H9 (cell line): ENCODE measurements around the gene BTBD17. TPM values are rescaled to one million over a fixed set of nuclear protein-coding genes. Genes with fewer than 3 reads are reported as not detected.
A peak's percentile ranks its signal among the peaks of the same experiment; 100 is the strongest.

Source experiments
- DNase-seq: peaks from one replicate; pipeline ENCODE4 v3.0.0-alpha.2; 2017
- H2AFZ ChIP-seq: one replicate; pipeline ENCODE4 v1.6.1; 2013; ENCODE audit warnings: mild to moderate bottlenecking, low read length, control low read depth, moderate library complexity
- H2AK5ac ChIP-seq: 2 replicates; pipeline ENCODE4 v1.6.1; 2013; ENCODE audit warnings: low read length, control low read depth, mixed read lengths; ENCODE audit not compliant: insufficient read length
- H2BK120ac ChIP-seq: one replicate; pipeline ENCODE4 v1.6.1; 2013; ENCODE audit warnings: low read depth, mild to moderate bottlenecking, low read length, control low read depth, inconsistent platforms; ENCODE audit not compliant: poor library complexity, severe bottlenecking
- H2BK12ac ChIP-seq: 2 replicates; pipeline ENCODE4 v1.6.1; 2013; ENCODE audit warnings: low read length, control low read depth, mixed read lengths, low read depth; ENCODE audit not compliant: insufficient read length
- H2BK15ac ChIP-seq: 2 replicates; pipeline ENCODE4 v1.6.1; 2013; ENCODE audit warnings: low read depth, low read length, control low read depth
- H2BK20ac ChIP-seq: one replicate; pipeline ENCODE4 v1.6.1; 2013; ENCODE audit warnings: low read depth, mild to moderate bottlenecking, low read length, control low read depth, inconsistent platforms; ENCODE audit not compliant: poor library complexity, severe bottlenecking
- H2BK5ac ChIP-seq: 2 replicates; pipeline ENCODE4 v1.6.1; 2013; ENCODE audit warnings: low read length, control low read depth, mixed read lengths; ENCODE audit not compliant: insufficient read length
- H3K14ac ChIP-seq: 2 replicates; pipeline ENCODE4 v1.6.1; 2013; ENCODE audit warnings: low read length, control low read depth; ENCODE audit not compliant: insufficient read depth
- H3K18ac ChIP-seq: 2 replicates; pipeline ENCODE4 v1.6.1; 2013; ENCODE audit warnings: low read depth, mild to moderate bottlenecking, mixed read lengths, low read length, control low read depth; ENCODE audit not compliant: insufficient read length
- H3K23ac ChIP-seq: 2 replicates; pipeline ENCODE4 v1.6.1; 2013; ENCODE audit warnings: low read length, control low read depth, mixed read lengths, low read depth; ENCODE audit not compliant: insufficient read length
- H3K23me2 ChIP-seq: 2 replicates; pipeline ENCODE4 v1.6.1; 2013; ENCODE audit warnings: low read depth, mild to moderate bottlenecking, mixed read lengths, low read length, control low read depth; ENCODE audit not compliant: insufficient read length, poor library complexity, severe bottlenecking
- H3K27ac ChIP-seq: 2 replicates; pipeline ENCODE4 v1.5.1; 2013; ENCODE audit warnings: low read length, control low read depth, mixed read lengths, low read depth; ENCODE audit not compliant: insufficient read length
- H3K27me3 ChIP-seq: 2 replicates; pipeline ENCODE4 v1.6.1; 2013; ENCODE audit warnings: low read length, control low read depth, inconsistent platforms; ENCODE audit not compliant: insufficient read depth
- H3K4ac ChIP-seq: 2 replicates; pipeline ENCODE4 v1.6.1; 2013; ENCODE audit warnings: low read depth, mild to moderate bottlenecking, control low read depth, inconsistent platforms, low read length, moderate library complexity
- H3K4me1 ChIP-seq: 2 replicates; pipeline ENCODE4 v1.6.1; 2013; ENCODE audit warnings: low read length, control low read depth, inconsistent platforms; ENCODE audit not compliant: insufficient read depth
- H3K4me2 ChIP-seq: 2 replicates; pipeline ENCODE4 v1.6.1; 2013; ENCODE audit warnings: low read length, control low read depth, mixed read lengths; ENCODE audit not compliant: insufficient read length, insufficient read depth
- H3K56ac ChIP-seq: 2 replicates; pipeline ENCODE4 v1.6.1; 2013; ENCODE audit warnings: low read depth, mild to moderate bottlenecking, mixed read lengths, low read length, control low read depth; ENCODE audit not compliant: insufficient read length
- H3K79me1 ChIP-seq: 2 replicates; pipeline ENCODE4 v1.6.1; 2013; ENCODE audit warnings: low read depth, mild to moderate bottlenecking, moderate library complexity, low read length, control low read depth, inconsistent platforms; ENCODE audit not compliant: insufficient read depth, poor library complexity, severe bottlenecking
- H3K79me2 ChIP-seq: 2 replicates; pipeline ENCODE4 v1.6.1; 2013; ENCODE audit warnings: low read length, control low read depth, inconsistent platforms; ENCODE audit not compliant: insufficient read depth
- H3K9ac ChIP-seq: 2 replicates; pipeline ENCODE4 v1.6.1; 2013; ENCODE audit warnings: low read length, control low read depth, mixed read lengths; ENCODE audit not compliant: insufficient read length; ENCODE audit errors: extremely low read depth
- H3K9me3 ChIP-seq: one replicate; pipeline ENCODE4 v1.6.1; 2013; ENCODE audit warnings: low read depth, low read length, inconsistent platforms; ENCODE audit not compliant: control insufficient read depth
- H3T11ph ChIP-seq: one replicate; pipeline ENCODE4 v1.6.1; 2013; ENCODE audit warnings: mild to moderate bottlenecking, low read length, control low read depth, inconsistent platforms
- H4K20me1 ChIP-seq: one replicate; pipeline ENCODE4 v1.6.1; 2013; ENCODE audit not compliant: control insufficient read depth, insufficient read length, insufficient read depth
- H4K5ac ChIP-seq: 2 replicates; pipeline ENCODE4 v1.6.1; 2013; ENCODE audit warnings: low read depth, mild to moderate bottlenecking, mixed read lengths, low read length, control low read depth; ENCODE audit not compliant: insufficient read length
- H4K8ac ChIP-seq: replicated peaks from 2 replicates; pipeline ENCODE4 v1.6.1; 2013; ENCODE audit warnings: low read length, control low read depth, mixed read lengths, low read depth; ENCODE audit not compliant: insufficient read length
- H4K91ac ChIP-seq: 2 replicates; pipeline ENCODE4 v1.6.1; 2013; ENCODE audit warnings: low read depth, mild to moderate bottlenecking, moderate library complexity, mixed read lengths, low read length, control low read depth; ENCODE audit not compliant: insufficient read length
- H3K27ac Mint-ChIP-seq, 3 experiments: 2 replicates in 2 of 3; 3 replicates in 1 of 3; pipeline ENCODE4 v1.8.0; 2020 to 2021; ENCODE audit warnings: mixed read lengths in 3 of 3, mild to moderate bottlenecking in 1 of 3, moderate library complexity in 1 of 3
- H3K27me3 Mint-ChIP-seq: 2 replicates; pipeline ENCODE4 v1.8.0; 2021; ENCODE audit warnings: low read depth, mild to moderate bottlenecking, moderate library complexity, mixed read lengths
- H3K36me3 Mint-ChIP-seq, 3 experiments: 2 replicates in 2 of 3; 3 replicates in 1 of 3; pipeline ENCODE4 v1.8.0; 2020 to 2021; ENCODE audit warnings: low read depth in 3 of 3, mixed read lengths in 3 of 3; ENCODE audit not compliant: insufficient read depth in 1 of 3
- H3K4me1 Mint-ChIP-seq, 2 experiments: 2 replicates each; pipeline ENCODE4 v1.8.0; 2020; ENCODE audit warnings: mixed read lengths in 2 of 2
- H3K4me3 Mint-ChIP-seq, 2 experiments: 2 replicates in 1 of 2; 3 replicates in 1 of 2; pipeline ENCODE4 v1.8.0; 2020 to 2021; ENCODE audit warnings: mild to moderate bottlenecking in 2 of 2, mixed read lengths in 2 of 2, moderate library complexity in 1 of 2
- H3K9me3 Mint-ChIP-seq, 2 experiments: 2 replicates in 1 of 2; 3 replicates in 1 of 2; pipeline ENCODE4 v1.8.0; 2020; ENCODE audit warnings: mild to moderate bottlenecking in 2 of 2, mixed read lengths in 2 of 2, moderate library complexity in 1 of 2
- CTCF ChIP-seq: fragments of 200-600 bp; sonication (generic); conservative IDR thresholded peaks from 3 replicates; pipeline ENCODE4 v1.8.0; 2021; ENCODE audit warnings: antibody characterized with exemption, mild to moderate bottlenecking
- WGBS: extraction: QIAGEN DNeasy Blood & Tissue Kit; methylation state at CpG from one replicate; pipeline ENCODE4 v1.1.7; 2013; ENCODE audit warnings: missing lambda C conversion rate, low lambda C conversion rate, mixed read lengths; ENCODE audit not compliant: insufficient read length; ENCODE audit errors: extremely low coverage; 5-methylcytosine and 5-hydroxymethylcytosine counted together
- total RNA-seq: library from RNA; stranded (reverse); gene quantifications from 2 replicates; pipeline ENCODE4 v1.2.1, GENCODE V29; 2021

The BTBD17 gene
- total RNA-seq, 1 experiment from 2014 or later, result 0.33 TPM

- no peaks in the 10 kb centered on the region for H4K20me1 ChIP-seq
- Mint-ChIP-seq H3K4me3 (peak overlapping the region; percentile 51 to 78), H3K4me1 (peaks cover 17 to 30% of the 10 kb centered on the region in 2 experiments), H3K27me3 (peaks cover 86% of the 10 kb centered on the region), H3K36me3 (no peaks in the 10 kb centered on the region; a peak in 1 of 7 replicates), H3K27ac (peak overlapping the region in 1 of 3 experiments; percentile 66; a peak in 1 of 7 replicates), H3K9me3 (no peaks in the 10 kb centered on the region)
- H4K91ac ChIP-seq, result no peak overlapping the region
- no peak overlapping the region for H2BK5ac ChIP-seq
- H3K18ac ChIP-seq, result no peak overlapping the region
- no peaks in the 10 kb centered on the region for H3K79me1 ChIP-seq
- H3K23me2 ChIP-seq, result peaks cover 6% of the 10 kb centered on the region
- H3K23ac ChIP-seq, result no peak overlapping the region
- H3K27me3 ChIP-seq, result no peaks in the 10 kb centered on the region; the same call in 1 of the 2 replicates
- no peak overlapping the region for H4K5ac ChIP-seq
- H3K9me3 ChIP-seq, result no peaks in the 10 kb centered on the region
- H2BK20ac ChIP-seq, result no peak overlapping the region
- H2AFZ ChIP-seq, result no peak overlapping the region
- H2BK12ac ChIP-seq, result no peak overlapping the region
- no CpG with 5 or more reads among the region's 10 CpGs for WGBS
- H2BK15ac ChIP-seq, result no peak overlapping the region; the same call in 1 of the 2 replicates
- no peak overlapping the region for H3T11ph ChIP-seq
- no peak overlapping the region for H3K27ac ChIP-seq
- H4K8ac ChIP-seq, result no peak overlapping the region
- no peaks in the 10 kb centered on the region for H3K79me2 ChIP-seq
- H3K4me2 ChIP-seq, result peak overlapping the region; percentile 71
- no peak overlapping the region for H3K14ac ChIP-seq
- DNase-seq, result no peak
- H2AK5ac ChIP-seq, result no peak overlapping the region
- no peak for TF ChIP-seq CTCF
- H3K9ac ChIP-seq, result no peak overlapping the region
- H3K4ac ChIP-seq, result no peak overlapping the region
- no peak overlapping the region for H3K56ac ChIP-seq
- no peaks in the 10 kb centered on the region for H3K4me1 ChIP-seq
- no peak overlapping the region for H2BK120ac ChIP-seq
Measured at GRCh38 chr17:74326506-74326905, 35.2 kb downstream of the BTBD17 start.
